GM23338 (cell line): ENCODE results near the gene ELAPOR1. TPM values are rescaled to one million over a fixed set of nuclear protein-coding genes. Genes with fewer than 3 reads are reported as not detected.

Experiments used
- ATAC-seq: fragments of 200-7000 bp; cut with Tn5 transposase; 3 replicates; pipeline ENCODE4 v1.9.1; 2020
- DNase-seq: peaks from one replicate; pipeline ENCODE4 v3.0.0-alpha.2; 2015; ENCODE audit warnings: low spot score
- H2AFZ ChIP-seq: fragments of 200-600 bp; sonication (generic); 2 replicates; pipeline ENCODE4 v1.8.0; 2016; ENCODE audit warnings: antibody characterized with exemption, mild to moderate bottlenecking, moderate library complexity
- H3F3A ChIP-seq: fragments of 200-600 bp; sonication (generic); replicated peaks from 2 replicates; pipeline ENCODE4 v1.8.0; 2017; ENCODE audit warnings: antibody characterized with exemption, mixed run types, low read depth
- H3K27ac ChIP-seq: fragments of 200-600 bp; sonication (generic); 2 replicates; pipeline ENCODE4 v1.6.1; 2016; ENCODE audit warnings: low read depth
- H3K27me3 ChIP-seq: fragments of 200-600 bp; sonication (generic); 2 replicates; pipeline ENCODE4 v1.8.0; 2016; ENCODE audit warnings: mild to moderate bottlenecking, mixed run types, moderate library complexity; ENCODE audit not compliant: insufficient read depth
- H3K36me3 ChIP-seq: fragments of 200-600 bp; sonication (generic); 2 replicates; pipeline ENCODE4 v1.8.0; 2016; ENCODE audit warnings: mild to moderate bottlenecking; ENCODE audit not compliant: insufficient read depth
- H3K4me1 ChIP-seq: fragments of 200-600 bp; sonication (generic); 2 replicates; pipeline ENCODE4 v1.8.0; 2016; ENCODE audit warnings: mild to moderate bottlenecking, moderate library complexity; ENCODE audit not compliant: insufficient read depth
- H3K4me2 ChIP-seq: fragments of 200-600 bp; sonication (generic); 2 replicates; pipeline ENCODE4 v1.7.1; 2017; ENCODE audit warnings: mixed run types
- H3K4me3 ChIP-seq: fragments of 200-600 bp; sonication (generic); 2 replicates; pipeline ENCODE4 v1.6.1; 2016; ENCODE audit warnings: mixed run types
- H3K79me2 ChIP-seq: fragments of 200-600 bp; sonication (generic); replicated peaks from 2 replicates; pipeline ENCODE4 v1.8.0; 2017; ENCODE audit warnings: mild to moderate bottlenecking; ENCODE audit not compliant: insufficient read depth
- H3K9me2 ChIP-seq: fragments of 200-600 bp; sonication (generic); 2 replicates; pipeline ENCODE4 v1.8.0; 2017; ENCODE audit not compliant: insufficient read depth
- H4K20me1 ChIP-seq: fragments of 200-600 bp; sonication (generic); replicated peaks from 2 replicates; pipeline ENCODE4 v1.8.0; 2017; ENCODE audit warnings: mild to moderate bottlenecking; ENCODE audit not compliant: insufficient read depth
- H3K27ac Mint-ChIP-seq: 2 replicates; pipeline ENCODE4 v1.8.0; 2020; ENCODE audit warnings: inconsistent platforms, mild to moderate bottlenecking, moderate library complexity, mixed read lengths
- H3K27me3 Mint-ChIP-seq: 3 replicates; pipeline ENCODE4 v1.8.0; 2022; ENCODE audit warnings: low read depth, mild to moderate bottlenecking, moderate library complexity, mixed read lengths, inconsistent platforms; ENCODE audit not compliant: insufficient read depth, poor library complexity
- H3K36me3 Mint-ChIP-seq: 3 replicates; pipeline ENCODE4 v1.8.0; 2021; ENCODE audit warnings: low read depth, mild to moderate bottlenecking, inconsistent platforms, moderate library complexity, mixed read lengths
- H3K4me1 Mint-ChIP-seq: 3 replicates; pipeline ENCODE4 v1.8.0; 2020; ENCODE audit warnings: mild to moderate bottlenecking, inconsistent platforms, mixed read lengths
- H3K4me3 Mint-ChIP-seq: 3 replicates; pipeline ENCODE4 v1.8.0; 2021; ENCODE audit warnings: moderate library complexity, mild to moderate bottlenecking, inconsistent platforms, mixed read lengths
- H3K9me3 Mint-ChIP-seq: 3 replicates; pipeline ENCODE4 v1.8.0; 2020; ENCODE audit warnings: moderate library complexity, mild to moderate bottlenecking, inconsistent platforms, mixed read lengths
- CREB1 ChIP-seq: fragments of 250-450 bp; sonication (Bioruptor Pico); IDR thresholded peaks from 2 replicates; pipeline ENCODE4 v1.5.0; 2020; ENCODE audit warnings: low read depth, mild to moderate bottlenecking, moderate library complexity
- EZH2phosphoT487 ChIP-seq: fragments of 200-600 bp; sonication (generic); IDR thresholded peaks from one replicate; pipeline ENCODE4 v1.8.1; 2018; ENCODE audit warnings: antibody characterized with exemption; ENCODE audit not compliant: unreplicated experiment
- JUNB ChIP-seq: IDR thresholded peaks from one replicate; pipeline ENCODE4 v1.6.1; 2016; ENCODE audit warnings: antibody characterized with exemption; ENCODE audit not compliant: unreplicated experiment
- NANOG ChIP-seq: IDR thresholded peaks from 2 replicates; pipeline ENCODE4 v1.6.1; 2016; ENCODE audit warnings: antibody characterized with exemption, borderline replicate concordance
- REST ChIP-seq: IDR thresholded peaks from one replicate; pipeline ENCODE4 v1.6.1; 2018; ENCODE audit warnings: antibody characterized with exemption; ENCODE audit not compliant: unreplicated experiment
- ZNF114 ChIP-seq: fragments of 250-450 bp; sonication (Bioruptor Pico); IDR thresholded peaks from 2 replicates; pipeline ENCODE4 v1.5.0; 2020; ENCODE audit warnings: mild to moderate bottlenecking, moderate library complexity
- ZNF331 ChIP-seq: fragments of 250-450 bp; sonication (Bioruptor Pico); IDR thresholded peaks from 2 replicates; pipeline ENCODE4 v1.5.0; 2020; ENCODE audit warnings: low read depth, mild to moderate bottlenecking, moderate library complexity
- polyA plus RNA-seq: library from polyadenylated mRNA; unstranded; fragments of >200 nt; fragmentation: Nextera tagmentation; extraction: Ambion mirVana; gene quantifications from 2 replicates; pipeline ENCODE4 v1.2.1, GENCODE V29; 2016
- total RNA-seq: library from RNA; depleted of rRNA; stranded (reverse); fragments of >200 nt; shearing (Covaris generic); gene quantifications from 2 replicates; pipeline ENCODE4 v1.2.3, GENCODE V29; 2014
- TF ChIP-seq, protein P1 (sequence below): fragments of 250-450 bp; sonication (Bioruptor Pico); IDR thresholded peaks from 2 replicates; pipeline ENCODE4 v1.5.0; 2020; ENCODE audit warnings: mild to moderate bottlenecking, moderate library complexity

The ELAPOR1 gene
- total and polyA plus RNA-seq, 2 experiments from 2014 or later: 0.92 to 2.4 TPM

GRCh38 chr1:109152196-109152595 lies 38.3 kb downstream of the ELAPOR1 start:
- Histone ChIP-seq H3K36me3 (no peaks in the 10 kb centered on the region), H3K27ac (no peak overlapping the region), H2AFZ (no peak overlapping the region), H3K4me3 (no peak overlapping the region), H4K20me1 (no peaks in the 10 kb centered on the region), H3F3A (no peaks in the 10 kb centered on the region), H3K27me3 (no peaks in the 10 kb centered on the region), H3K9me2 (no peaks in the 10 kb centered on the region), H3K4me2 (no peak overlapping the region), H3K79me2 (no peaks in the 10 kb centered on the region), H3K4me1 (no peaks in the 10 kb centered on the region)
- Mint-ChIP-seq H3K27me3 (peaks cover 5% of the 10 kb centered on the region), H3K4me1 (peaks cover 6% of the 10 kb centered on the region), H3K9me3 (no peaks in the 10 kb centered on the region), H3K27ac (no peak overlapping the region), H3K36me3 (no peaks in the 10 kb centered on the region), H3K4me3 (no peak overlapping the region)
- TF ChIP-seq ZNF114 (CRISPR knock-in tag) (no peak), JUNB (no peak), EZH2phosphoT487 (no peak), ZNF331 (no peak), REST (no peak), NANOG (no peak), CREB1 (CRISPR knock-in tag) (no peak)
- TF ChIP-seq, protein P1, sequence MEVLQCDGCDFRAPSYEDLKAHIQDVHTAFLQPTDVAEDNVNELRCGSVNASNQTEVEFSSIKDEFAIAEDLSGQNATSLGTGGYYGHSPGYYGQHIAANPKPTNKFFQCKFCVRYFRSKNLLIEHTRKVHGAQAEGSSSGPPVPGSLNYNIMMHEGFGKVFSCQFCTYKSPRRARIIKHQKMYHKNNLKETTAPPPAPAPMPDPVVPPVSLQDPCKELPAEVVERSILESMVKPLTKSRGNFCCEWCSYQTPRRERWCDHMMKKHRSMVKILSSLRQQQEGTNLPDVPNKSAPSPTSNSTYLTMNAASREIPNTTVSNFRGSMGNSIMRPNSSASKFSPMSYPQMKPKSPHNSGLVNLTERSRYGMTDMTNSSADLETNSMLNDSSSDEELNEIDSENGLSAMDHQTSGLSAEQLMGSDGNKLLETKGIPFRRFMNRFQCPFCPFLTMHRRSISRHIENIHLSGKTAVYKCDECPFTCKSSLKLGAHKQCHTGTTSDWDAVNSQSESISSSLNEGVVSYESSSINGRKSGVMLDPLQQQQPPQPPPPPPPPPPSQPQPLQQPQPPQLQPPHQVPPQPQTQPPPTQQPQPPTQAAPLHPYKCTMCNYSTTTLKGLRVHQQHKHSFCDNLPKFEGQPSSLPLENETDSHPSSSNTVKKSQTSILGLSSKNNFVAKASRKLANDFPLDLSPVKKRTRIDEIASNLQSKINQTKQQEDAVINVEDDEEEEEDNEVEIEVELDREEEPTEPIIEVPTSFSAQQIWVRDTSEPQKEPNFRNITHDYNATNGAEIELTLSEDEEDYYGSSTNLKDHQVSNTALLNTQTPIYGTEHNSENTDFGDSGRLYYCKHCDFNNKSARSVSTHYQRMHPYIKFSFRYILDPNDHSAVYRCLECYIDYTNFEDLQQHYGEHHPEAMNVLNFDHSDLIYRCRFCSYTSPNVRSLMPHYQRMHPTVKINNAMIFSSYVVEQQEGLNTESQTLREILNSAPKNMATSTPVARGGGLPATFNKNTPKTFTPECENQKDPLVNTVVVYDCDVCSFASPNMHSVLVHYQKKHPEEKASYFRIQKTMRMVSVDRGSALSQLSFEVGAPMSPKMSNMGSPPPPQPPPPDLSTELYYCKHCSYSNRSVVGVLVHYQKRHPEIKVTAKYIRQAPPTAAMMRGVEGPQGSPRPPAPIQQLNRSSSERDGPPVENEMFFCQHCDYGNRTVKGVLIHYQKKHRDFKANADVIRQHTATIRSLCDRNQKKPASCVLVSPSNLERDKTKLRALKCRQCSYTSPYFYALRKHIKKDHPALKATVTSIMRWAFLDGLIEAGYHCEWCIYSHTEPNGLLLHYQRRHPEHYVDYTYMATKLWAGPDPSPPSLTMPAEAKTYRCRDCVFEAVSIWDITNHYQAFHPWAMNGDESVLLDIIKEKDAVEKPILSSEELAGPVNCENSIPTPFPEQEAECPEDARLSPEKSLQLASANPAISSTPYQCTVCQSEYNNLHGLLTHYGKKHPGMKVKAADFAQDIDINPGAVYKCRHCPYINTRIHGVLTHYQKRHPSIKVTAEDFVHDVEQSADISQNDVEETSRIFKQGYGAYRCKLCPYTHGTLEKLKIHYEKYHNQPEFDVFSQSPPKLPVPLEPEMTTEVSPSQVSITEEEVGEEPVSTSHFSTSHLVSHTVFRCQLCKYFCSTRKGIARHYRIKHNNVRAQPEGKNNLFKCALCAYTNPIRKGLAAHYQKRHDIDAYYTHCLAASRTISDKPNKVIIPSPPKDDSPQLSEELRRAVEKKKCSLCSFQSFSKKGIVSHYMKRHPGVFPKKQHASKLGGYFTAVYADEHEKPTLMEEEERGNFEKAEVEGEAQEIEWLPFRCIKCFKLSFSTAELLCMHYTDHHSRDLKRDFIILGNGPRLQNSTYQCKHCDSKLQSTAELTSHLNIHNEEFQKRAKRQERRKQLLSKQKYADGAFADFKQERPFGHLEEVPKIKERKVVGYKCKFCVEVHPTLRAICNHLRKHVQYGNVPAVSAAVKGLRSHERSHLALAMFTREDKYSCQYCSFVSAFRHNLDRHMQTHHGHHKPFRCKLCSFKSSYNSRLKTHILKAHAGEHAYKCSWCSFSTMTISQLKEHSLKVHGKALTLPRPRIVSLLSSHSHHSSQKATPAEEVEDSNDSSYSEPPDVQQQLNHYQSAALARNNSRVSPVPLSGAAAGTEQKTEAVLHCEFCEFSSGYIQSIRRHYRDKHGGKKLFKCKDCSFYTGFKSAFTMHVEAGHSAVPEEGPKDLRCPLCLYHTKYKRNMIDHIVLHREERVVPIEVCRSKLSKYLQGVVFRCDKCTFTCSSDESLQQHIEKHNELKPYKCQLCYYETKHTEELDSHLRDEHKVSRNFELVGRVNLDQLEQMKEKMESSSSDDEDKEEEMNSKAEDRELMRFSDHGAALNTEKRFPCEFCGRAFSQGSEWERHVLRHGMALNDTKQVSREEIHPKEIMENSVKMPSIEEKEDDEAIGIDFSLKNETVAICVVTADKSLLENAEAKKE (CRISPR knock-in tag): no peak
- no peak for DNase-seq
- ATAC-seq: no peak
